IMR-90 (cell line): ENCODE measurements around the gene BNIP3. TPM values are rescaled to one million over a fixed set of nuclear protein-coding genes. Genes with fewer than 3 reads are reported as not detected.

ENCODE experiments used
- ATAC-seq: fragments of 200-7000 bp; cut with Tn5 transposase; 2 replicates; pipeline ENCODE4 v1.9.1; 2020; ENCODE audit warnings: low read depth, mild to moderate bottlenecking, moderate library complexity
- BruUV-seq: library from RNA; stranded (reverse); fragments of 400-500 nt; replicated peaks from 2 replicates; lab custom pipeline; 2021; lab: Mats Ljungman, UMichigan
- CTCF ChIA-PET: fragments of 300-600 bp; formaldehyde crosslinking; extraction: SDS; loops from one replicate; lab custom pipeline; 2021; ENCODE audit warnings: antibody characterized with exemption; lab: Yijun Ruan, JAX
- POLR2A ChIA-PET: fragments of 300-600 bp; sonication (Branson Sonifier 250); formaldehyde crosslinking; loops from one replicate; lab custom pipeline; 2022; ENCODE audit warnings: antibody characterized with exemption; ENCODE audit not compliant: unreplicated experiment; lab: Charles Lee
- DNase-seq: peaks from one replicate; pipeline ENCODE4 v3.0.0; 2013
- H2AFZ ChIP-seq: replicated peaks from 2 replicates; pipeline ENCODE3; 2013; ENCODE audit warnings: low read length, mild to moderate bottlenecking; ENCODE audit not compliant: poor library complexity
- H2AK5ac ChIP-seq: 2 replicates; pipeline ENCODE4 v1.6.1; 2013; ENCODE audit warnings: low read depth, low read length, inconsistent platforms
- H2AK9ac ChIP-seq: replicated peaks from 2 replicates; pipeline ENCODE3; 2013; ENCODE audit warnings: mild to moderate bottlenecking, low read depth, low read length, moderate library complexity; ENCODE audit not compliant: poor library complexity
- H2BK120ac ChIP-seq: 2 replicates; pipeline ENCODE4 v1.6.1; 2013; ENCODE audit warnings: low read depth, low read length, inconsistent platforms
- H2BK15ac ChIP-seq: 3 replicates; pipeline ENCODE4 v1.6.1; 2013; ENCODE audit warnings: low read depth, low read length, inconsistent platforms
- H2BK20ac ChIP-seq: 2 replicates; pipeline ENCODE4 v1.6.1; 2013; ENCODE audit warnings: low read depth, mild to moderate bottlenecking, inconsistent platforms, low read length, moderate library complexity
- H2BK5ac ChIP-seq: 2 replicates; pipeline ENCODE4 v1.6.1; 2013; ENCODE audit warnings: mild to moderate bottlenecking, low read depth, low read length, inconsistent platforms; ENCODE audit not compliant: poor library complexity, severe bottlenecking
- H3K14ac ChIP-seq: replicated peaks from 2 replicates; pipeline ENCODE4 v1.6.1; 2013; ENCODE audit warnings: low read depth, low read length, inconsistent platforms
- H3K18ac ChIP-seq: 2 replicates; pipeline ENCODE4 v1.6.1; 2013; ENCODE audit warnings: low read depth, low read length, control low read depth
- H3K23ac ChIP-seq: 2 replicates; pipeline ENCODE4 v1.6.1; 2013; ENCODE audit warnings: low read depth, low read length, inconsistent platforms
- H3K27ac ChIP-seq: 2 replicates; pipeline ENCODE4 v1.5.1; 2013; ENCODE audit warnings: mild to moderate bottlenecking, control low read depth, low read length; ENCODE audit not compliant: insufficient read depth
- H3K27me3 ChIP-seq: 2 replicates; pipeline ENCODE4 v1.6.1; 2013; ENCODE audit warnings: low read length; ENCODE audit not compliant: control insufficient read depth, insufficient read depth
- H3K36me3 ChIP-seq: 2 replicates; pipeline ENCODE4 v1.6.1; 2013; ENCODE audit warnings: low read length, mixed read lengths; ENCODE audit not compliant: control insufficient read depth, insufficient read depth
- H3K4ac ChIP-seq: 2 replicates; pipeline ENCODE4 v1.6.1; 2013; ENCODE audit warnings: low read depth, low read length, inconsistent platforms
- H3K4me1 ChIP-seq: 2 replicates; pipeline ENCODE4 v1.6.1; 2013; ENCODE audit warnings: low read length, mixed read lengths; ENCODE audit not compliant: control insufficient read depth, insufficient read depth
- H3K4me2 ChIP-seq: 2 replicates; pipeline ENCODE4 v1.6.1; 2013; ENCODE audit warnings: low read depth, mild to moderate bottlenecking, control low read depth, low read length, moderate library complexity
- H3K4me3 ChIP-seq: 2 replicates; pipeline ENCODE4 v1.5.1; 2013; ENCODE audit warnings: low read depth, mild to moderate bottlenecking, control low read depth, low read length, moderate library complexity; ENCODE audit not compliant: insufficient read depth
- H3K56ac ChIP-seq: 2 replicates; pipeline ENCODE4 v1.6.1; 2013; ENCODE audit warnings: low read length, inconsistent platforms; ENCODE audit not compliant: insufficient read depth; ENCODE audit errors: extremely low read depth
- H3K79me1 ChIP-seq, 2 experiments: 2 replicates each; pipeline ENCODE4 v1.6.1; 2013; ENCODE audit warnings: low read length in 2 of 2, inconsistent platforms in 1 of 2, low read depth in 1 of 2
- H3K9ac ChIP-seq: 2 replicates; pipeline ENCODE4 v1.6.1; 2013; ENCODE audit warnings: low read depth, low read length, control low read depth
- H3K9me1 ChIP-seq: 2 replicates; pipeline ENCODE4 v1.6.1; 2013; ENCODE audit warnings: low read length, inconsistent platforms; ENCODE audit not compliant: insufficient read depth
- H3K9me3 ChIP-seq: 2 replicates; pipeline ENCODE4 v1.6.1; 2013; ENCODE audit warnings: low read length; ENCODE audit not compliant: control insufficient read depth, insufficient read depth
- H4K20me1 ChIP-seq: 2 replicates; pipeline ENCODE4 v1.6.1; 2013; ENCODE audit warnings: low read length, inconsistent platforms; ENCODE audit not compliant: insufficient read depth
- H4K5ac ChIP-seq: 2 replicates; pipeline ENCODE4 v1.6.1; 2013; ENCODE audit warnings: mild to moderate bottlenecking, low read depth, low read length, control low read depth
- H4K8ac ChIP-seq, 2 experiments: 2 replicates each; pipeline ENCODE4 v1.6.1; 2013; ENCODE audit warnings: low read depth in 2 of 2, low read length in 2 of 2, control low read depth in 1 of 2, inconsistent platforms in 1 of 2
- H4K91ac ChIP-seq: 2 replicates; pipeline ENCODE4 v1.6.1; 2013; ENCODE audit warnings: low read depth, low read length, inconsistent platforms; ENCODE audit not compliant: insufficient read depth
- BHLHE40 ChIP-seq: fragments of 150-350 bp; IDR thresholded peaks from 2 replicates; pipeline ENCODE4 v1.6.1; 2016; ENCODE audit warnings: mild to moderate bottlenecking, low read depth, low read length
- CEBPB ChIP-seq: IDR thresholded peaks from 2 replicates; pipeline ENCODE4 v1.6.1; 2012; ENCODE audit warnings: low read depth, low read length, improper control_type of control experiment
- CHD1 ChIP-seq: IDR thresholded peaks from 2 replicates; pipeline ENCODE4 v1.6.1; 2012; ENCODE audit warnings: low read depth, low read length, improper control_type of control experiment
- CTCF ChIP-seq: conservative IDR thresholded peaks from 2 replicates; pipeline ENCODE4 v1.5.1; 2012; ENCODE audit warnings: mild to moderate bottlenecking, low read depth, low read length, improper control_type of control experiment
- FOS ChIP-seq: fragments of 150-350 bp; IDR thresholded peaks from 2 replicates; pipeline ENCODE4 v1.6.1; 2016; ENCODE audit warnings: low read depth, low read length
- MAFK ChIP-seq: IDR thresholded peaks from 2 replicates; pipeline ENCODE4 v1.6.1; 2012; ENCODE audit warnings: low read depth, low read length, improper control_type of control experiment
- MAZ ChIP-seq: IDR thresholded peaks from 2 replicates; pipeline ENCODE4 v1.6.1; 2012; ENCODE audit warnings: low read depth, mild to moderate bottlenecking, low read length, improper control_type of control experiment, moderate library complexity, borderline replicate concordance
- MXI1 ChIP-seq: IDR thresholded peaks from 2 replicates; pipeline ENCODE4 v1.6.1; 2012; ENCODE audit warnings: low read depth, mild to moderate bottlenecking, low read length, moderate library complexity, borderline replicate concordance
- NFE2L2 ChIP-seq: fragments of 150-350 bp; IDR thresholded peaks from 2 replicates; pipeline ENCODE4 v1.6.1; 2016; ENCODE audit warnings: low read depth, mild to moderate bottlenecking, low read length
- POLR2A ChIP-seq: IDR thresholded peaks from 2 replicates; pipeline ENCODE4 v1.6.1; 2012; ENCODE audit warnings: mild to moderate bottlenecking, low read depth, low read length
- RAD21 ChIP-seq: IDR thresholded peaks from 2 replicates; pipeline ENCODE4 v1.6.1; 2012; ENCODE audit warnings: low read length, improper control_type of control experiment
- RCOR1 ChIP-seq: IDR thresholded peaks from 2 replicates; pipeline ENCODE4 v1.6.1; 2012; ENCODE audit warnings: mild to moderate bottlenecking, low read length, improper control_type of control experiment; ENCODE audit not compliant: insufficient replicate concordance
- RFX5 ChIP-seq: IDR thresholded peaks from 2 replicates; pipeline ENCODE4 v1.8.0; 2012; ENCODE audit warnings: low read depth, mild to moderate bottlenecking, low read length, moderate library complexity
- SMC3 ChIP-seq: fragments of 150-350 bp; IDR thresholded peaks from 2 replicates; pipeline ENCODE4 v1.6.1; 2016; ENCODE audit warnings: low read depth, mild to moderate bottlenecking, antibody characterized with exemption, low read length, moderate library complexity
- USF2 ChIP-seq: fragments of 150-350 bp; IDR thresholded peaks from 2 replicates; pipeline ENCODE4 v1.6.1; 2017; ENCODE audit warnings: mild to moderate bottlenecking, antibody characterized with exemption, low read length, low read depth
- WGBS, 2 experiments: methylation state at CpG; one replicate each; pipeline versions ENCODE4 v1.1.5 to v1.1.7; 2013; ENCODE audit warnings: missing lambda C conversion rate in 2 of 2; ENCODE audit not compliant: insufficient read length in 1 of 2; ENCODE audit errors: extremely low coverage in 2 of 2; 5-methylcytosine and 5-hydroxymethylcytosine counted together
- dilution Hi-C: fragments of 300-500 bp; cut with HindIII; formaldehyde crosslinking; loops from one replicate; pipeline ENCODE4 v1.14.3; 2018; ENCODE audit warnings: low sequenced_read_pairs; ENCODE audit not compliant: unreplicated experiment
- in situ Hi-C: fragments of 300-500 bp; cut with MboI; formaldehyde crosslinking; loops from 3 replicates; pipeline ENCODE4 v1.14.3; 2019; ENCODE audit warnings: low sequenced_read_pairs, inconsistent platforms, mixed read lengths
- intact Hi-C: fragments of 100-400 bp; cut with micrococcal nuclease; formaldehyde crosslinking; loops from 2 replicates; pipeline ENCODE4 v1.10.0; 2022
- polyA plus RNA-seq, 3 experiments: library from polyadenylated mRNA; depleted of rRNA; stranded (reverse); fragments of >200 nt; gene quantifications; 2 replicates each; pipeline ENCODE4 v1.2.3, GENCODE V29; 2012; ENCODE audit warnings: low replicate concordance in 1 of 3
- total RNA-seq: library from RNA; depleted of rRNA; stranded (reverse); fragments of >200 nt; gene quantifications from 2 replicates; pipeline ENCODE4 v1.2.3, GENCODE V29; 2012
- TF ChIP-seq, protein P1 (sequence below): fragments of 150-350 bp; IDR thresholded peaks from 2 replicates; pipeline ENCODE4 v1.6.1; 2016; ENCODE audit warnings: low read depth, mild to moderate bottlenecking, low read length, moderate library complexity, borderline replicate concordance

BNIP3 gene
- total and polyA plus RNA-seq, 2 of the 4 experiments (the other 2 are of a cell fraction): 134 to 211 TPM

DNA sequence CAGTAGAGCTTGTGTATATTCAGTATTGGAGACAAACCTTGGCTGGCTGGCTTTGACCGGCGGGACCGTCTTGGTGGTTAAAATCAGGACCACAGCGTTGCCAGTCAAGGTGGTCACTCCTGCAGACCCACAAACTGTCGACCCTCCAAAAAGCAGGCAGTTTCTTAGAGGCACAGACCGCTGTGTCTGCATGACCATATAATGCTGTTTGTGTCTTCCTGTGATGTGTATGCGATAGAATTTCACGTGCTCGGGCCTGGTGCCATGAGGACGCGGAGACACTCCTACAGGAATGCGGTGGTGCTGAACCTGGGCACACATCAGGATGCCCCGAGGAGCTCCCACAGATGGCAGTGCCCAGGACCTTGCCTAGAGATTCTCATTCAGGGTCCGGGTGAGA is 34.8 kb downstream of the BNIP3 start:
- Histone ChIP-seq H4K20me1 (peaks cover 16% of the 10 kb centered on the region), H3K9me1 (peaks cover 32% of the 10 kb centered on the region), H3K79me1 (peaks cover 27 to 61% of the 10 kb centered on the region in 2 experiments), H4K5ac (peak overlapping the region; percentile 31), H3K14ac (peak overlapping the region; percentile 65), H3K18ac (peak overlapping the region; percentile 38; the same call in 1 of the 2 replicates), H3K27ac (peak overlapping the region; percentile 50), H2BK120ac (peak overlapping the region; percentile 96), H2BK5ac (peak overlapping the region; percentile 70), H3K4ac (peak overlapping the region; percentile 80), H3K36me3 (peaks cover 38% of the 10 kb centered on the region), H2BK20ac (peak overlapping the region; percentile 78), H3K9ac (no peak overlapping the region), H3K4me2 (peak overlapping the region; percentile 64; the same call in 1 of the 2 replicates), H3K27me3 (no peaks in the 10 kb centered on the region), H3K9me3 (no peaks in the 10 kb centered on the region), H3K23ac (peak overlapping the region; percentile 44; the same call in 1 of the 2 replicates), H4K8ac (peak overlapping the region; percentile 36 to 55; a peak in 3 of 4 replicates), H3K4me1 (peaks cover 21% of the 10 kb centered on the region), H4K91ac (peak overlapping the region; percentile 83), H2AK5ac (peak overlapping the region; percentile 96), H2BK15ac (peak overlapping the region; percentile 88; the same call in 1 of the 3 replicates), H2AK9ac (peak overlapping the region; percentile 33), H3K56ac (peak overlapping the region; percentile 17; the same call in 1 of the 2 replicates), H3K4me3 (no peak overlapping the region), H2AFZ (no peak overlapping the region)
- no peak for DNase-seq
- ChIA-PET CTCF (interaction anchor here (1.2 kb wide), 1 partner anchor 61 kb away, joined by 3 read pairs; no protein-coding TSS in a partner anchor), POLR2A (no interaction called here)
- TF ChIP-seq MAZ (no peak), POLR2A (no peak), USF2 (no peak), NFE2L2 (no peak), BHLHE40 (no peak), RAD21 (no peak), CEBPB (no peak), CHD1 (no peak), CTCF (no peak), SMC3 (no peak), FOS (no peak), RCOR1 (no peak), MXI1 (no peak), RFX5 (no peak), MAFK (no peak)
- TF ChIP-seq, protein P1, sequence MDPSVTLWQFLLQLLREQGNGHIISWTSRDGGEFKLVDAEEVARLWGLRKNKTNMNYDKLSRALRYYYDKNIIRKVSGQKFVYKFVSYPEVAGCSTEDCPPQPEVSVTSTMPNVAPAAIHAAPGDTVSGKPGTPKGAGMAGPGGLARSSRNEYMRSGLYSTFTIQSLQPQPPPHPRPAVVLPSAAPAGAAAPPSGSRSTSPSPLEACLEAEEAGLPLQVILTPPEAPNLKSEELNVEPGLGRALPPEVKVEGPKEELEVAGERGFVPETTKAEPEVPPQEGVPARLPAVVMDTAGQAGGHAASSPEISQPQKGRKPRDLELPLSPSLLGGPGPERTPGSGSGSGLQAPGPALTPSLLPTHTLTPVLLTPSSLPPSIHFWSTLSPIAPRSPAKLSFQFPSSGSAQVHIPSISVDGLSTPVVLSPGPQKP: no peak
- in situ Hi-C loops (no loop called here), dilution Hi-C loops (no loop called here), intact Hi-C loops (loop anchor here (2.0 to 5.0 kb wide), 2 partner anchors 36 to 45 kb away; partner anchors contain the start of gene PPP2R2D)
- no peak for ATAC-seq
- BruUV-seq: no TSS peak
- 96% methylated on average over 11 of the region's 14 CpGs; no CpG with 5 or more reads in 1 of the 2 experiments for WGBS, 2 experiments
